Retinal pigment epithelial cell (primary cell): ENCODE data around the gene COMMD4.

Source experiments
- DNase-seq: peaks from one replicate; pipeline ENCODE4 v3.0.0-alpha.2; 2010; ENCODE audit warnings: low read depth
- H3K4me3 ChIP-seq: 2 replicates; pipeline ENCODE4 v1.5.1; 2011; ENCODE audit warnings: mild to moderate bottlenecking, low read length, control low read depth, moderate library complexity
- TF ChIP-seq, protein P1 (sequence below): conservative IDR thresholded peaks from 2 replicates; pipeline ENCODE4 v1.5.1; 2011; ENCODE audit warnings: low read depth, low read length, control low read depth, inconsistent platforms

Gene COMMD4

DNA sequence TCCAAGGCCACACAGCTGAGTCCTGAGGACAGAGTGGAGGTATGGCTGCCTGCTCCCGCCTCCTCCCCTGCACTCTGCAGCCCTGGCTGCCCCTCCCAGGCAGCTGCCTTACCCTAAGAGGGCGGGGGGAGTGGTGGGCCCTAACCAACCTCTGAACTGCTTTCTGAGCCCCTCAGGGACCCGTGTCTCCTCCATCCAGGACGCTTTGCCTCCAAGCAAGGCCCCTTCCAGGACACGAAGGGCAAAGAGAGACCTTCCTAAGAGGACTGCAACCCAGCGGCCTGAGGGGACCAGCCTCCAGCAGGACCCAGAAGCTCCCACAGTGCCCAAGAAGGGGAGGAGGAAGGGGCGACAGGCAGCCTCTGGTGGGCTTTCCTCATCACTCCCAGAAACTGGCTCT, 18.6 kb downstream of the COMMD4 start:
- H3K4me3 ChIP-seq = no peak overlapping the region
- TF ChIP-seq, protein P1, sequence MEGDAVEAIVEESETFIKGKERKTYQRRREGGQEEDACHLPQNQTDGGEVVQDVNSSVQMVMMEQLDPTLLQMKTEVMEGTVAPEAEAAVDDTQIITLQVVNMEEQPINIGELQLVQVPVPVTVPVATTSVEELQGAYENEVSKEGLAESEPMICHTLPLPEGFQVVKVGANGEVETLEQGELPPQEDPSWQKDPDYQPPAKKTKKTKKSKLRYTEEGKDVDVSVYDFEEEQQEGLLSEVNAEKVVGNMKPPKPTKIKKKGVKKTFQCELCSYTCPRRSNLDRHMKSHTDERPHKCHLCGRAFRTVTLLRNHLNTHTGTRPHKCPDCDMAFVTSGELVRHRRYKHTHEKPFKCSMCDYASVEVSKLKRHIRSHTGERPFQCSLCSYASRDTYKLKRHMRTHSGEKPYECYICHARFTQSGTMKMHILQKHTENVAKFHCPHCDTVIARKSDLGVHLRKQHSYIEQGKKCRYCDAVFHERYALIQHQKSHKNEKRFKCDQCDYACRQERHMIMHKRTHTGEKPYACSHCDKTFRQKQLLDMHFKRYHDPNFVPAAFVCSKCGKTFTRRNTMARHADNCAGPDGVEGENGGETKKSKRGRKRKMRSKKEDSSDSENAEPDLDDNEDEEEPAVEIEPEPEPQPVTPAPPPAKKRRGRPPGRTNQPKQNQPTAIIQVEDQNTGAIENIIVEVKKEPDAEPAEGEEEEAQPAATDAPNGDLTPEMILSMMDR = no peak
- no peak for DNase-seq

DNA sequence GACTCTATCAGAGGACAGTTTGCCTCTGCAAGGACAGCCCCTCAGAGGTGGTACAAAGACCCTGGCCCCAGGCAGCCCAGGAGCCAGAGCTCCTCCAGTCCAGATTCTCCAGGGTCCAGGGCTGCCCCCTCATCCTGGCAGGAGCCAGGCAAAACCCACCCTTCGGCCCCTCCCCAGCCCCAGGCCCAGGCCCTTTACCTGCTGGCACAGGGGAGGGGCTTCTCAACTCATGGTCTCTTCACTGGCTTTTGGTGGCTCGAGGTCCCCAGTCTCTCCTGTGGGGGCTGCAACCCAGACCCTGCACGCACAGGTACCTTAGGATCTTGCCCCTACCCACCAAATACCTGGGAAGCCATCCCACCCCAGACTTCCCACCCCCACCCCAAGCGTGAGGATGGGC, 19.5 kb downstream of the COMMD4 start:
- H3K4me3 ChIP-seq = no peak overlapping the region
- no peak for DNase-seq
- TF ChIP-seq, protein P1 = no peak

DNA sequence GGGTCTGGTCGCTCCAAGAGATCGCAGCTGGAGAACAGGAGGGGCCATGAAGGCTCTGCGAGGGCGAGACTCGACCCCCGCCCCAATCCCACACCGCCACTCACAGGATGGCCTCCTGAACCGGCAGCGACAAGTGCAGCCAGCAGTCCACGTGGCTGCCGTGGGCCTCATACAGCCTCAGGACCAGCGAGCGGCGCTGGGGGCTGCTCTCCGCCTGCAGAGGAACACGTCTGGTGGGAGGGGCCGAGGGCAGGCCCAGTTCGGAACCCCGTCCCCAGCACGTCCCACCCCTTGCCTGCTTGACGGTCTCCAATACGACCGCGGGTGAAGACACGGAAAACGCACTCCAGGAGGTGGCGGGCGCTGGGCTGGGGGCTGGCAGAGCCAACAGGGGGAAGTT, 20.1 kb downstream of the COMMD4 start:
- DNase-seq = no peak
- no peak overlapping the region for H3K4me3 ChIP-seq
- TF ChIP-seq, protein P1 = no peak

DNA sequence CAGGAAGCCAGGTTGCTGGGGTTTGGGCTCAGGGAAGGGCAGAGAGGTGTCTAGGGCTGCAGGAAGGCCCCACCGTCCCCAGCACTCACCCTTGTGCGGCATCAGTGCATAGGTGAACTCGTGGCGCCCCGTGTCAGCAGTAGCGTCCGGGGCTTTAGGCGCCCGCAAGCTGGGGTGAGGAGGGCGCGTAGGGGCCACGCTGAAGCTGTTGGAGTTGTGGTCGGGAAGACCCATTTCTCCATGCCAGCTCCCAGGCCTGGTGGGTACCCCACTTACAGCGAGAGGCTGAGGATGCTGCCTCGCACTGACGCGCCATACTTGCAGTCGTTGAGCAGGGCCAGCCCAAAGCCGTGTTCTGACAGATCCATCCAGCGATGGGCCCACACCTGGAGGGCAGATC, 20.7 kb downstream of the COMMD4 start:
- TF ChIP-seq, protein P1 = no peak
- no peak for DNase-seq
- no peak overlapping the region for H3K4me3 ChIP-seq

DNA sequence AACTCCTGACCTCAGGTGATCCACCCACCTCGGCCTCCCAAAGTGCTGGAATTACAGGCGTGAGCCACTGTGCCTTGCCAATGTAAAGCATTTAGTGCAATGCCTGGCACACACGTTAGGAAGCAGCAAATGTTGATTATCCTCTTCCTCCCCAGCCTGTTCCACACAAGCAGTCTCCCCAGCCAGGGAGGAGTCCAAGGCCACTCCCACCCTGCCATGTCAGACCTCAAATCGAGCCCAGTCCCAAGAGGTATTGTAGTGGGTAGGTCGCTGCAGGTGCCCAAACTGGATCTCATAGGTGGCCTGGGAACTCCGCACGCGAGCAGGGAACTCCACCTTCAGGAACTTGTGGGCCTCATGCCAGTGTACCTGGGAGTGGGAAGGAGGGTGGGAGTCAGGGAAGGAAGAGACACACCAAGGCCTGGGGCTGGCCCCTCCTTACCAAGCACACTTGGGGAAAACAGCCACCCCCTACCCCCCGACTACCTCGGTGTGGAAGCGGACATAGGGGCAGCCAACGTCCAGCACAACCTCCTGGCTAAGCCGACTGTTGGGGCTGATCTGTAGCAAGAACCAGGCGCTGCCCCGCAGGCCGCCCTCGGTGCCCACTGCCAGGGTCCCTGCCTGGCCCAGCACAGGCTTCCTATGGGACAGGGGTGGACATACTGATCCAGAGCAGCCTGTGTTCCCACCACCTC, 22.3 kb downstream of the COMMD4 start:
- no peak for DNase-seq
- H3K4me3 ChIP-seq = no peak overlapping the region
- TF ChIP-seq, protein P1 = no peak

DNA sequence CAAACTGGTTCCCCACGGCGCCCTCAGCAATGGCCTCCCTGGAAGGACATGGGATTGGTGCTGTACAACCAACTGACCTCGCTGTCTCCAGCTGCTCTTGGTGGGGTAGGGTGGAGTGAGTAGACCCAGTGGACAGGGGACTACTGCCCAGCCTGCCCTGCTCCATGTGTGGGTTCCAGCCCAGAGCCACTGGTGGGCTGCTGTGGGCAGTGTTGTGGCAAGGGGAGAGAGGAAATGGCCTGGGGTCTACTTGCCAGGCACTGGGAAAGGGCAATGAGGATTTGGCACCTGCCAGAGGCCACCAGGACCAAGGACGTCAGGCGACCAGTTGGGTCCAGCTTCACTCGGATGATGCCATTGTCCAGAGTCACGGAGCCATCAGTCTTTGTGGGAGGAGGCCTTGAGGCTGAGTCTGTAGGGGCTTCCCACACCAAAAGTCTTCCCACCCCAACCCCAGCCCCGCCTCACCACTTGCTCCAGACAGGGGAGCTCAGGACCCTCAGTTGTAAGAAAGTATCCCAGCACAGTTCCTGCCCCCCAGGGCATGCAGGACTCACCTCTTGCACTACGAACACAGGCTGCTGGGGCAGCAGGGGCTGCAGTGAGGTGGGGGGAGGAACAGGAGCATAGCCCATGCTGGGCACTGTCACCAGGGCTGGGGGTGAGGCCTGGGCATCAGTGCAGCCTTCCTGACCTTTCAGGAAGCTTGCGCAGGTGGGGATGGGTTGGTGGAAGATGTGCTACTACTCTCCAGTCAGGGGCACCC, 23.1 kb downstream of the COMMD4 start:
- H3K4me3 ChIP-seq = no peak overlapping the region
- no peak for DNase-seq
- TF ChIP-seq, protein P1 = no peak
